ENCODE data around the gene ZNF141. TPM values are rescaled to one million over a fixed set of nuclear protein-coding genes. Genes with fewer than 3 reads are reported as not detected.

The ZNF141 gene
- total and polyA plus RNA-seq, 4 donors = 2.8 to 68.4 (median 11.9) TPM

- no peak overlapping the region for H3K27ac ChIP-seq (ENCODE audit: low read depth in 1 of 2, low read length in 1 of 2)
- peaks cover 0 to 2% (median 0%) of the 10 kb centered on the region in 3 donors for H3K27me3 ChIP-seq (ENCODE audit: control insufficient read depth in 3 of 3, insufficient read depth in 3 of 3, low read length in 2 of 3)
- no peak overlapping the region for H3K4me3 ChIP-seq
- WGBS, 2 donors = 28 to 73% methylated on average over 1 of the region's 1 CpG
- DNase-seq (no peak), ATAC-seq (ENCODE audit: insufficient read depth, low FRiP score) (no peak)
- no peak overlapping the region for H3K9ac ChIP-seq (ENCODE audit: insufficient read depth in 1 of 2, low read length in 2 of 2)
- peaks cover 0 to 24% (median 3%) of the 10 kb centered on the region in 4 donors for H3K9me3 ChIP-seq (ENCODE audit: control insufficient read depth in 4 of 4, insufficient read depth in 3 of 4, low read length in 3 of 4)
- H3K36me3 ChIP-seq (ENCODE audit: control insufficient read depth in 4 of 4, insufficient read depth in 4 of 4, low read length in 4 of 4) = no peaks in the 10 kb centered on the region
- no peak for TF ChIP-seq CTCF (IDR thresholded peaks at IDR 0.05; ENCODE audit: control extremely low read depth, extremely low read depth)
- no peaks in the 10 kb centered on the region for H3K4me1 ChIP-seq (ENCODE audit: control insufficient read depth in 5 of 5, insufficient read depth in 5 of 5, low read length in 5 of 5)
These were observed 27.8 kb upstream of the ZNF141 start for GRCh38 chr4:309807-310206.

GRCh38 chr4:314296-314903 lies 23.2 kb upstream of the ZNF141 start:
- no peaks in the 10 kb centered on the region for H3K36me3 ChIP-seq (ENCODE audit: control insufficient read depth in 4 of 4, insufficient read depth in 4 of 4, low read length in 4 of 4)
- H3K27me3 ChIP-seq (ENCODE audit: control insufficient read depth in 3 of 3, insufficient read depth in 3 of 3, low read length in 2 of 3) = no peaks in the 10 kb centered on the region
- no peak overlapping the region for H3K9ac ChIP-seq (ENCODE audit: insufficient read depth in 1 of 2, low read length in 2 of 2)
- ATAC-seq (ENCODE audit: insufficient read depth, low FRiP score) = no peak
- H3K4me3 ChIP-seq = no peak overlapping the region
- H3K27ac ChIP-seq (ENCODE audit: low read depth in 1 of 2, low read length in 1 of 2) = no peak overlapping the region
- no peaks in the 10 kb centered on the region for H3K4me1 ChIP-seq (ENCODE audit: control insufficient read depth in 5 of 5, insufficient read depth in 5 of 5, low read length in 5 of 5)
- 84 to 96% methylated on average over 1 of the region's 1 CpG for WGBS, 2 donors
- peaks cover 0 to 24% (median 9%) of the 10 kb centered on the region in 4 donors for H3K9me3 ChIP-seq (ENCODE audit: control insufficient read depth in 4 of 4, insufficient read depth in 3 of 4, low read length in 3 of 4)
- no peak for TF ChIP-seq CTCF (IDR thresholded peaks at IDR 0.05; ENCODE audit: control extremely low read depth, extremely low read depth)
- DNase-seq = no peak

GRCh38 chr4:328729-329128 lies 8.9 kb upstream of the ZNF141 start:
- Histone ChIP-seq H3K36me3 (ENCODE audit: control insufficient read depth in 4 of 4, insufficient read depth in 4 of 4, low read length in 4 of 4) (no peaks in the 10 kb centered on the region), H3K9me3 (ENCODE audit: control insufficient read depth in 4 of 4, insufficient read depth in 3 of 4, low read length in 3 of 4) (peaks cover 0 to 17% (median 2%) of the 10 kb centered on the region in 4 donors), H3K4me3 (no peak overlapping the region), H3K27me3 (ENCODE audit: control insufficient read depth in 3 of 3, insufficient read depth in 3 of 3, low read length in 2 of 3) (no peaks in the 10 kb centered on the region), H3K4me1 (ENCODE audit: control insufficient read depth in 5 of 5, insufficient read depth in 5 of 5, low read length in 5 of 5) (no peaks in the 10 kb centered on the region), H3K27ac (ENCODE audit: low read depth in 1 of 2, low read length in 1 of 2) (no peak overlapping the region), H3K9ac (ENCODE audit: insufficient read depth in 1 of 2, low read length in 2 of 2) (no peak overlapping the region)
- DNase-seq (no peak), ATAC-seq (ENCODE audit: insufficient read depth, low FRiP score) (no peak)
- TF ChIP-seq CTCF (IDR thresholded peaks at IDR 0.05; ENCODE audit: control extremely low read depth, extremely low read depth) = no peak
- WGBS, 2 donors = 84 to 88% methylated on average over 8 of the region's 8 CpGs

GRCh38 chr4:335515-335914 lies 2.1 kb upstream of the ZNF141 start:
- Histone ChIP-seq H3K4me1 (ENCODE audit: control insufficient read depth in 5 of 5, insufficient read depth in 5 of 5, low read length in 5 of 5) (peaks cover 3 to 15% (median 10%) of the 10 kb centered on the region in 5 donors), H3K9me3 (ENCODE audit: control insufficient read depth in 4 of 4, insufficient read depth in 3 of 4, low read length in 3 of 4) (peaks cover 0 to 3% (median 0%) of the 10 kb centered on the region in 4 donors), H3K27me3 (ENCODE audit: control insufficient read depth in 3 of 3, insufficient read depth in 3 of 3, low read length in 2 of 3) (no peaks in the 10 kb centered on the region), H3K27ac (ENCODE audit: low read depth in 1 of 2, low read length in 1 of 2) (no peak overlapping the region), H3K4me3 (no peak overlapping the region), H3K9ac (ENCODE audit: insufficient read depth in 1 of 2, low read length in 2 of 2) (no peak overlapping the region), H3K36me3 (ENCODE audit: control insufficient read depth in 4 of 4, insufficient read depth in 4 of 4, low read length in 4 of 4) (peaks cover 0 to 8% (median 2%) of the 10 kb centered on the region in 4 donors)
- no peak for DNase-seq
- WGBS, 2 donors = 80 to 91% methylated on average over 2 of the region's 2 CpGs
- no peak for ATAC-seq (ENCODE audit: insufficient read depth, low FRiP score)
- no peak for TF ChIP-seq CTCF (IDR thresholded peaks at IDR 0.05; ENCODE audit: control extremely low read depth, extremely low read depth)
